K562 (cell line): ENCODE data around the gene SYT8.

Experiments
- DEAF1 ChIP-seq: fragments of 450-650 bp; formaldehyde crosslinking; IDR thresholded peaks from 2 replicates; pipeline ENCODE4 v1.4.0; 2020; ENCODE audit warnings: mild to moderate bottlenecking, moderate library complexity
- ERF ChIP-seq: fragments of 450-650 bp; formaldehyde crosslinking; IDR thresholded peaks from 2 replicates; pipeline ENCODE4 v1.4.0; 2020; ENCODE audit warnings: mild to moderate bottlenecking, mixed read lengths
- IRF9 ChIP-seq: fragments of 450-650 bp; IDR thresholded peaks from 2 replicates; pipeline ENCODE4 v1.6.1; 2016; ENCODE audit warnings: missing biosample characterization, missing genetic modification characterization
- NCOR1 ChIP-seq: fragments of 450-650 bp; IDR thresholded peaks from 2 replicates; pipeline ENCODE4 v1.6.1; 2016; ENCODE audit warnings: mild to moderate bottlenecking, moderate library complexity
- NFYB ChIP-seq: IDR thresholded peaks from 2 replicates; pipeline ENCODE4 v1.6.1; 2011; ENCODE audit warnings: mild to moderate bottlenecking, moderate library complexity; ENCODE audit not compliant: insufficient read length; ENCODE audit errors: extremely low read depth
- SIN3A ChIP-seq, 2 experiments: fragments of 150-350 bp in 1 of 2; IDR thresholded peaks; 2 replicates each; pipeline ENCODE4 v1.6.1; 2011 to 2016; ENCODE audit warnings: borderline replicate concordance in 2 of 2, low read depth in 2 of 2, low read length in 2 of 2, mild to moderate bottlenecking in 2 of 2, moderate library complexity in 2 of 2; ENCODE audit not compliant: control insufficient read depth in 1 of 2
- SPI1 ChIP-seq: IDR thresholded peaks from 2 replicates; pipeline ENCODE4 v1.6.1; 2011; ENCODE audit warnings: low read depth, low read length, control low read depth, borderline replicate concordance
- TEAD2 ChIP-seq: fragments of 450-650 bp; IDR thresholded peaks from 2 replicates; pipeline ENCODE4 v1.6.1; 2016; ENCODE audit warnings: missing genetic modification characterization, control low read depth, missing compliant biosample characterization

- TF ChIP-seq ERF (CRISPR knock-in tag): no peak
- TF ChIP-seq SPI1: no peak
- TF ChIP-seq IRF9 (tag): no peak
- TF ChIP-seq DEAF1: no peak
- TF ChIP-seq NFYB: no peak
- no peak for TF ChIP-seq NCOR1
- TF ChIP-seq SIN3A (IDR thresholded peaks at IDR 0.05; ENCODE audit: borderline replicate concordance in 2 of 2, control insufficient read depth in 1 of 2, low read depth in 2 of 2, low read length in 2 of 2): no peak
- TF ChIP-seq TEAD2: no peak
Measured at GRCh38 chr11:1847926-1848639, 13.3 kb downstream of the SYT8 start.
